ENCODE results near the gene CFAP100.

- TF ChIP-seq, protein P1, sequence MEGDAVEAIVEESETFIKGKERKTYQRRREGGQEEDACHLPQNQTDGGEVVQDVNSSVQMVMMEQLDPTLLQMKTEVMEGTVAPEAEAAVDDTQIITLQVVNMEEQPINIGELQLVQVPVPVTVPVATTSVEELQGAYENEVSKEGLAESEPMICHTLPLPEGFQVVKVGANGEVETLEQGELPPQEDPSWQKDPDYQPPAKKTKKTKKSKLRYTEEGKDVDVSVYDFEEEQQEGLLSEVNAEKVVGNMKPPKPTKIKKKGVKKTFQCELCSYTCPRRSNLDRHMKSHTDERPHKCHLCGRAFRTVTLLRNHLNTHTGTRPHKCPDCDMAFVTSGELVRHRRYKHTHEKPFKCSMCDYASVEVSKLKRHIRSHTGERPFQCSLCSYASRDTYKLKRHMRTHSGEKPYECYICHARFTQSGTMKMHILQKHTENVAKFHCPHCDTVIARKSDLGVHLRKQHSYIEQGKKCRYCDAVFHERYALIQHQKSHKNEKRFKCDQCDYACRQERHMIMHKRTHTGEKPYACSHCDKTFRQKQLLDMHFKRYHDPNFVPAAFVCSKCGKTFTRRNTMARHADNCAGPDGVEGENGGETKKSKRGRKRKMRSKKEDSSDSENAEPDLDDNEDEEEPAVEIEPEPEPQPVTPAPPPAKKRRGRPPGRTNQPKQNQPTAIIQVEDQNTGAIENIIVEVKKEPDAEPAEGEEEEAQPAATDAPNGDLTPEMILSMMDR (IDR thresholded peaks at IDR 0.05; ENCODE audit: poor library complexity), result no peak
- no peak for TF ChIP-seq EZH2phosphoT487 (IDR thresholded peaks at IDR 0.05; ENCODE audit: low read depth, severe bottlenecking, unreplicated experiment)
- TF ChIP-seq EZH2 (IDR thresholded peaks at IDR 0.05; ENCODE audit: borderline replicate concordance), result no peak
Observed at GRCh38 chr3:126372413-126373145, 22.1 kb upstream of the CFAP100 start.

Measured in hepatocyte (in vitro differentiated cells).